DLD1 (cell line): Measurements from ENCODE around the gene RNU6-7.

Experiments used
- in situ Hi-C: cut with HindIII; loops from 2 replicates; pipeline ENCODE4 v1.10.0; 2017; ENCODE audit warnings: low sequenced_read_pairs

Gene RNU6-7

GRCh38 chr14:32203928-32204357 is 2.1 kb downstream of the RNU6-7 start:
- in situ Hi-C loops: no loop called here

DNA sequence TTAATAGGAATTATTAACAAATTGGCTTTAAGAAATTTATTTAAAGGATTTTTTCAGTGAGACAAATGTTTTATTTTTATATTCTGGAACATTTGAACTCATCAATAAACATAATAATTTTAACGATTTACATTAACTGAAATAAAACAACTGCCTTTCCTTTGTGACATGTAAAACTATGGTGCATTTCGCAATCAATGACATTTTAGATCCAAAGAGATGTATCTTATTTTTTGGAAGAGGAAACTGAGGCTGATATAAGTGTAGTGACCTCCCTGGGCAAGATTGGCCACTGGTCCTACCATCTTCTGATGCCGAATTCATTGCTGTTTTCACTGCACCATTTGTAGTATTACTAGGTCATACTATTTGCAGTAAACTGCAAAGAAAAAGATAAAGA is 3.7 kb downstream of the RNU6-7 start:
- in situ Hi-C loops: no loop called here

GRCh38 chr14:32205984-32206383 is 4.1 kb downstream of the RNU6-7 start:
- in situ Hi-C loops: no loop called here

DNA sequence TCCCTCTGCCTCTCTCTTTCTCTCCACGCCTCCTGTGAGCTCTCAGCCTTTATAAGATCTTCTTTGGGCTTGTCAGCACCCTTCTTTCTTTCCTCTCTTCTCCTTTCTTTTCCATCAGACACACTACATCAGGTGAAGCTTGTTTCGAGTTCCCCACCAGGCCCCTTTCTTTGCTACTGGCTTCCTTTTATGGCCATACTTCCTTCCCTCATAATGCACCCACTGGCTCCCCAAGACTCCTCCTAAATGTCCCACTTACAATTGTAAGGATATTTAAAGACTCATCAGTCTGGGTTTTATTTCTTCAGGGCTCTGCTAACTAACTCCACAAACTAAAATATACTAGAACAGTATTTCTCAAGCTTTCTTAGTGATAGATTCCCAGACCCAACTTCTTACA is 4.7 kb downstream of the RNU6-7 start:
- in situ Hi-C loops: no loop called here

GRCh38 chr14:32208490-32208889 is 6.6 kb downstream of the RNU6-7 start:
- in situ Hi-C loops: no loop called here

DNA sequence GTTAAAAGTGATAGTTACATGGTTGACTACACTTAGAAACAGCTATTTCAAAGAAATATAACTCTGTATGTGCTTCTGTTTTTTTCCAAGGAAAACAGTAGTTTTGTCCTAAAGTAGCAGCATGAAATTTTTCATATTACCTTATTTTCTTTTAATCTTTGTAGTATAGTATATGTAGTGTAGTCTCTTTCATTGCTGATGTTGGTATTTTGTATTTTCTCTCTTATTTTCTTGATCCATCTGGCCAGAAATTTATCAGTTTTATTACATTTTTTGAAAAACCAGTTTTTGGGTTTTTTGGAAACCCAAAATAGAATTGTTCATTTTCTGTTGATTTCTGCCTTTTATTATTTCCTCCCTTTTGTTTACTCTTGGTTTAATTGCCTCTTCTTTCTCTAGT is 7.6 kb downstream of the RNU6-7 start:
- in situ Hi-C loops: no loop called here

- in situ Hi-C loops: no loop called here
Measured at GRCh38 chr14:32211068-32211404, 9.2 kb downstream of the RNU6-7 start.

- in situ Hi-C loops: no loop called here
Measured at GRCh38 chr14:32212833-32213232, 11.0 kb downstream of the RNU6-7 start.

GRCh38 chr14:32217301-32217700 is 15.5 kb downstream of the RNU6-7 start:
- in situ Hi-C loops: no loop called here

DNA sequence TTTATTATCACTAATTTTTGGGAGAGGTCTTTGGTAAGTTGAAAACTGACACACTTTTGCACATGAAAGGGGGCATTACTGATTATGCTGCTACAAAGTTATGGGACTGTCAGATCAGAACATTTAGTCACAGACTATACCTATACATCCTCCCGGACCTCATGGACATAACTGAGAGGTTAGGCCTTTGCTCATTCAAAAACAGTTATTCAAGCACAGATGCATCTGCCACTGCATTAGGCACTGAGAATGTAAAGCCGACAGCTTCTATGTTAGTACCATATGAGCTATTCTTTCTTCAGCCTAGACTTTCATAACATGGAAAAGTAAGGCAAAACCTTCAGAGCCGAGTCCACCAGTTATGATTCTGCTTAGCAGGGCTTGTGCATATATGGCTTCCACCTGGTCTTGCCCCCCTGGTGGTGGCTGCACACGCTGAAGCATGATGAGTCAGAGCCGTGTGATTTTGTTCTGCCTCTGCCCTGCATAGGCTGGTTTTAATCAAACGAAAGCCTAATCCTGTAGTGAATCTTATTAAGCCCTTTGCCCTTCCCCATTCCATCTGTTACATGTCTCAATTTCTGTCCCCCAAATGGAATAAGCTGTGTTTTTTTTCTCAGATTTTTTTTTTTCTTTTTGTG is 23.0 kb downstream of the RNU6-7 start:
- in situ Hi-C loops: no loop called here

- in situ Hi-C loops: no loop called here
Measured at GRCh38 chr14:32225378-32225920, 23.6 kb downstream of the RNU6-7 start.

DNA sequence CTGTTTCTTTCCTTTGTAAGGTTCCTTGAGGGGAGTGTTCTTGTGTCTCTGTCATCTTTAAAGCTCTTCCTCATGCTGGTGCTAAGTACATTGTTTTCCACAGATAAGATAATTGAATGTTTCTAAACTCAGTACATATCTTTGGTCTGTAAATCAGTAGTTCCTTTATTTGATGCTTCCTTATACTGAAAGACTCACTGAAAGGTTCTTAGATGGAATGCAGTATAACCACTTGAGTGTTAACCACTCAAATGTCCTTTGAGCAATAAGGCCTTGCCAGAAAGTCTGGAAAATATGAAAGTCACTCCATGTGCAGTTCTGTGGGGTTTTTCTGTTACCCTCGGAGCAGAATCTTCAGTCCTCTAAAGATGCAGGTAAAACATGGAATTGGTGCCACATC is 24.2 kb downstream of the RNU6-7 start:
- in situ Hi-C loops: no loop called here

GRCh38 chr14:32230181-32230580 is 28.3 kb downstream of the RNU6-7 start:
- in situ Hi-C loops: no loop called here

GRCh38 chr14:32230695-32231280 is 28.9 kb downstream of the RNU6-7 start:
- in situ Hi-C loops: no loop called here

GRCh38 chr14:32232481-32232880 is 30.6 kb downstream of the RNU6-7 start:
- in situ Hi-C loops: no loop called here

GRCh38 chr14:32233260-32233659 is 31.4 kb downstream of the RNU6-7 start:
- in situ Hi-C loops: no loop called here

GRCh38 chr14:32244404-32244803 is 42.6 kb downstream of the RNU6-7 start:
- in situ Hi-C loops: no loop called here

- in situ Hi-C loops: no loop called here
Measured at GRCh38 chr14:32246751-32247150, 44.9 kb downstream of the RNU6-7 start.

GRCh38 chr14:32249371-32249770 is 47.5 kb downstream of the RNU6-7 start:
- in situ Hi-C loops: no loop called here

- in situ Hi-C loops: no loop called here
Measured at GRCh38 chr14:32249780-32250179, 47.9 kb downstream of the RNU6-7 start.

GRCh38 chr14:32250681-32251080 is 48.8 kb downstream of the RNU6-7 start:
- in situ Hi-C loops: no loop called here

DNA sequence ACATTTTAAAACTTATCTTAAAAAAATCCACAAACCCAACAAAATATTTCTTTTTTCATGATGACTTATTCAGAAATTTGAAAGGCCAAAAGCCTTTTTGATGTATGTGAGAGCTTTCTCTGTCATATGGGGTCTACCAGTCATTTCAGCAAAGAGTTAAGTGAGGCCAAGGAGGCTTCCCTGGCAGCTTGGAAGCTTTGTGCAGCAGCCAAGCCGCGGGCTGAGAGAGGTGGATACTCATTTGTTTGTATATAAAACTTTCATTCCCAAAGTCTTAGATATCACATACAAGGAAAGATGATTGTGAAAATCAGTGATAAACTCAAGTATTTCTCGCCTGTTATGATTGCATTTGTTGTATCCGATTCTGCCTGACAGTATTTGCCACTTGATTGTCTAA is 49.7 kb downstream of the RNU6-7 start:
- in situ Hi-C loops: no loop called here
